ENCODE measurements around the gene FZR1. TPM values are rescaled to one million over a fixed set of nuclear protein-coding genes. Genes with fewer than 3 reads are reported as not detected.
A peak's percentile ranks its signal among the peaks of the same experiment; 100 is the strongest.

The FZR1 gene
- total RNA-seq, 1 donor from 2014 or later: 51.9 TPM

- peaks cover 18% of the 10 kb centered on the region for H3K27me3 ChIP-seq (ENCODE audit: control insufficient read depth, insufficient read depth, low read length)
- H3K36me3 ChIP-seq (ENCODE audit: control insufficient read depth, insufficient read depth, low read length): no peaks in the 10 kb centered on the region
- no peak for DNase-seq (ENCODE audit: low read depth)
- no peak for TF ChIP-seq CTCF (IDR thresholded peaks at IDR 0.05; ENCODE audit: insufficient read depth, low read length, poor library complexity, severe bottlenecking)
- H3K4me3 ChIP-seq (ENCODE audit: low read depth, low read length): no peak within 1 kb of the TSS
Observed at GRCh38 chr19:3585301-3586126, 79.4 kb downstream of the FZR1 start, which contains the start of gene GIPC3. Gene GIPC3 (plus strand): TSS chr19:3585478. CDS start chr19:3585598, 120 bp downstream.

DNA sequence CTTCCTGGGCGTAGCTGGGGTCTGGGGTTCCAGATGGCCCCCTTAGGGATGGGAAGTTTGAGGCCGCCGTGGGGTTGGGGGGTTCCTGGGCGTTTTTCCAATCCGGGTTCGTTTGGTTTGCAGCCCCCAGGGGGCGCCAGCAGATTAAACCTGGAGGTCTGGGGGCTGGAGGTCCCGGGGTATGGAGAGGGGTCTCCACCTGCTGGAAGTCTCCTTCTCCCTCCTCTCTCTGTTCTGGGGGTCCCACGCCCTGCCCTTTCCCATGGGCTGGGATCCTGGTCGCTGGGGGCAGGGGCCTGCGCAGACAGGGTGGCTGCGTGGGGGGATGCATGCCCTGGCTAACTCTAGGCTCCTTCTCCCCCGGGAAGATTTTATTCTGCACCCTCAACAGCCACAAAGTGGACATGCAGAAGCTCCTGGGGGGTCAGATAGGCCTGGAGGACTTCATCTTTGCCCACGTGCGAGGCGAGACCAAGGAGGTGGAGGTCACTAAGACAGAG, 80.1 kb downstream of the FZR1 start:
- no peak overlapping the region for H3K4me3 ChIP-seq (ENCODE audit: low read depth, low read length)
- H3K36me3 ChIP-seq (ENCODE audit: control insufficient read depth, insufficient read depth, low read length): no peaks in the 10 kb centered on the region
- TF ChIP-seq CTCF (IDR thresholded peaks at IDR 0.05; ENCODE audit: insufficient read depth, low read length, poor library complexity, severe bottlenecking): peak; percentile 57
- no peak for DNase-seq (ENCODE audit: low read depth)
- H3K27me3 ChIP-seq (ENCODE audit: control insufficient read depth, insufficient read depth, low read length): peaks cover 18% of the 10 kb centered on the region

- no peak for DNase-seq (ENCODE audit: low read depth)
- peaks cover 18% of the 10 kb centered on the region for H3K27me3 ChIP-seq (ENCODE audit: control insufficient read depth, insufficient read depth, low read length)
- TF ChIP-seq CTCF (IDR thresholded peaks at IDR 0.05; ENCODE audit: insufficient read depth, low read length, poor library complexity, severe bottlenecking): no peak
- H3K36me3 ChIP-seq (ENCODE audit: control insufficient read depth, insufficient read depth, low read length): no peaks in the 10 kb centered on the region
- no peak overlapping the region for H3K4me3 ChIP-seq (ENCODE audit: low read depth, low read length)
Observed at GRCh38 chr19:3586707-3587346, 80.7 kb downstream of the FZR1 start.

Other genes with a start within 250 kb of the FZR1 start
- gene NFIC, start 139.7 kb upstream of the FZR1 start, total RNA-seq: 18.0 and 31.6 TPM in 2 replicates
- gene SMIM24, start 25.8 kb upstream of the FZR1 start, total RNA-seq: 8.1 and 14.7 TPM in 2 replicates
- 0.62 and 1.2 TPM in 2 replicates for gene SMIM44, start 22.9 kb upstream of the FZR1 start, total RNA-seq
- gene DOHH, start 5.6 kb upstream of the FZR1 start, total RNA-seq: 32.9 and 33.0 TPM in 2 replicates
- gene TEKTIP1, start 32.9 kb downstream of the FZR1 start, total RNA-seq: not detected in 2 replicates
- 154 and 222 TPM in 2 replicates for gene MFSD12, start 51.3 kb downstream of the FZR1 start, total RNA-seq
- gene HMG20B, start 66.6 kb downstream of the FZR1 start, total RNA-seq: 77.8 and 84.5 TPM in 2 replicates
- gene GIPC3, start 79.2 kb downstream of the FZR1 start, total RNA-seq: 0.21 TPM in 1 of 2 replicates, not detected in the other
- gene TBXA2R, start 100.6 kb downstream of the FZR1 start, total RNA-seq: 0.04 and 0.21 TPM in 2 replicates
- 46.6 and 48.7 TPM in 2 replicates for gene CACTIN, start 120.5 kb downstream of the FZR1 start, total RNA-seq
- gene PIP5K1C, start 194.2 kb downstream of the FZR1 start, total RNA-seq: 26.5 and 26.6 TPM in 2 replicates
- gene TJP3, start 202.1 kb downstream of the FZR1 start, total RNA-seq: 1.7 and 7.8 TPM in 2 replicates